Measurements from ENCODE around the gene LILRA2. TPM values are rescaled to one million over a fixed set of nuclear protein-coding genes. Genes with fewer than 3 reads are reported as not detected.

The LILRA2 gene
- total RNA-seq, 2 experiments from 2014 or later = not detected

DNA sequence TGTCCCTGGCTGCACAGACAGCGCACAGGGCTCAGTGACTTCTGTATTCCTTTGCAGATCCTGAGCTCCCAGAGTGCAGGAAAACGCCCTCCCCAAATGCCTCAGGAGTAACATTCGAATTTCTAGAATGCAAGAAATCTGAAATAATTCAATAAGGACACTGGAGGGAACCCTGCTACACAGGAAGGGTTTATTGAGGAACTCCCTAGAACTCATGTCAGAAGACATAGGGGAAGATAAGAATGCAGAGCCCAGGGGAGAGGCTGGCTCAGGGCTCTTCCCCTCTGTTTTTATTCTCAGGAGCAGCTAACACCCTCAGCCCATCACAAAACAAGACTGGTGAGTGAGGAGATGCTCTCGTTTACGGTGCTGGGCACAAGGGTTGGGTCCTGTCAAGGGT is 26.6 kb downstream of the LILRA2 start:
- intact Hi-C loops (cut with micrococcal nuclease) = no loop called here
- no peaks in the 10 kb centered on the region for H3K4me1 Mint-ChIP-seq (ENCODE audit: low read depth)
- no peaks in the 10 kb centered on the region for H3K36me3 Mint-ChIP-seq
- H3K27ac Mint-ChIP-seq = no peak overlapping the region
- CTCF ChIA-PET = no interaction called here
- DNase-seq = no peak
- H3K27me3 Mint-ChIP-seq = peaks cover 24% of the 10 kb centered on the region
- no peak overlapping the region for H3K4me3 Mint-ChIP-seq
- peaks cover 3% of the 10 kb centered on the region for H3K9me3 Mint-ChIP-seq
- POLR2A ChIA-PET = no interaction called here

GRCh38 chr19:54606230-54606629 is 32.6 kb downstream of the LILRA2 start:
- Mint-ChIP-seq H3K27me3 (peaks cover 27% of the 10 kb centered on the region), H3K36me3 (no peaks in the 10 kb centered on the region), H3K4me1 (ENCODE audit: low read depth) (no peaks in the 10 kb centered on the region), H3K4me3 (no peak overlapping the region), H3K9me3 (peaks cover 10% of the 10 kb centered on the region), H3K27ac (no peak overlapping the region)
- CTCF ChIA-PET = no interaction called here
- intact Hi-C loops (cut with micrococcal nuclease) = no loop called here
- DNase-seq = no peak
- POLR2A ChIA-PET = no interaction called here

GRCh38 chr19:54606891-54607784 is 33.5 kb downstream of the LILRA2 start:
- H3K27ac Mint-ChIP-seq = no peak overlapping the region
- H3K9me3 Mint-ChIP-seq = peaks cover 10% of the 10 kb centered on the region
- no peak overlapping the region for H3K4me3 Mint-ChIP-seq
- no peaks in the 10 kb centered on the region for H3K36me3 Mint-ChIP-seq
- peaks cover 28% of the 10 kb centered on the region for H3K27me3 Mint-ChIP-seq
- no peaks in the 10 kb centered on the region for H3K4me1 Mint-ChIP-seq (ENCODE audit: low read depth)
- ChIA-PET CTCF (no interaction called here), POLR2A (no interaction called here)
- peak; percentile 21 for DNase-seq
- intact Hi-C loops (cut with micrococcal nuclease) = no loop called here

- peaks cover 10% of the 10 kb centered on the region for H3K9me3 Mint-ChIP-seq
- H3K36me3 Mint-ChIP-seq = no peaks in the 10 kb centered on the region
- no peak overlapping the region for H3K27ac Mint-ChIP-seq
- no peak overlapping the region for H3K4me3 Mint-ChIP-seq
- H3K4me1 Mint-ChIP-seq (ENCODE audit: low read depth) = no peaks in the 10 kb centered on the region
- H3K27me3 Mint-ChIP-seq = peaks cover 28% of the 10 kb centered on the region
- CTCF ChIA-PET = no interaction called here
- intact Hi-C loops (cut with micrococcal nuclease) = no loop called here
- POLR2A ChIA-PET = no interaction called here
- DNase-seq = no peak
Measured at GRCh38 chr19:54607785-54608150, 34.2 kb downstream of the LILRA2 start.

DNA sequence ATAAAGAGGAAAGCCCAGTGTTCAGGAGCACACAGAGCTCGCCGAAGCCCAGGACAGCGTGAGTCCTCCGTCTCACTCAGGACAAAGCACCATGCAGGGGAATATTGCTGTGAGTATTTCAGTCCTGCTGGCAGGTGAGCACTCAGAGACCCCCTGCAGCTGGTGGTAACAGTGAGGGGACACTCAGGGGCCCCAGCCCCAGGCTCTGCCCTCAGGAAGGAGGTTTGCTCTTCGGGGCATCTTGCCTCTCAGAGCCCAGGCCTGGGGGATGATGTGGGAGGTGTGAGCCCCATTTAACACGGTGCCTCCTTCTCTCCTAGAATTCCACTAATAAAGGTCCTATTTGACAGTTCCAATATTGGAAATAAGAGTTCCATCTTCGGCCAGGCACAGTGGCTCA is 34.6 kb downstream of the LILRA2 start:
- Mint-ChIP-seq H3K4me3 (no peak overlapping the region), H3K4me1 (ENCODE audit: low read depth) (no peaks in the 10 kb centered on the region), H3K9me3 (peaks cover 10% of the 10 kb centered on the region), H3K27me3 (peaks cover 28% of the 10 kb centered on the region), H3K36me3 (no peaks in the 10 kb centered on the region), H3K27ac (no peak overlapping the region)
- DNase-seq = no peak
- intact Hi-C loops (cut with micrococcal nuclease) = no loop called here
- ChIA-PET POLR2A (no interaction called here), CTCF (no interaction called here)

DNA sequence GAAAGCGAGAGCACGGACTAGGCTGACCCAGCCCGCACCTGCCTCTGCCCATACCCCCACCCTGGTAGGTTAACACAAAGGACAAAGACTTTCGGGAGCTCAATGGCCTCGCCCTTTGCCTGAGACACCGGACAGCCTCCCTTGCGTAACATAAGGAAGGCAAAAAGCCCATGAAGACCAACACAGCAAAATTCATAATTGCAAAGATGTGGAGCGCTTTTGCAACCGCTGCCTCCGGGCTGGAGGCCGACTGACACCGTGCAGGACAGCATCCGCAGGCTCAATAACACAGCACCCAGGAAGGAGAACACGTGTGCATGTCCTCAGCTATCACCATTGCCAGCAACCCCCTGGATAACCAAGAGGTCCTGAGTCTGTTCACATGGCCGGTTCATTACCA is 35.2 kb downstream of the LILRA2 start:
- Mint-ChIP-seq H3K4me1 (ENCODE audit: low read depth) (no peaks in the 10 kb centered on the region), H3K27me3 (peaks cover 28% of the 10 kb centered on the region), H3K27ac (no peak overlapping the region), H3K4me3 (no peak overlapping the region), H3K9me3 (peaks cover 10% of the 10 kb centered on the region), H3K36me3 (no peaks in the 10 kb centered on the region)
- CTCF ChIA-PET = no interaction called here
- POLR2A ChIA-PET = no interaction called here
- intact Hi-C loops (cut with micrococcal nuclease) = no loop called here
- no peak for DNase-seq

DNA sequence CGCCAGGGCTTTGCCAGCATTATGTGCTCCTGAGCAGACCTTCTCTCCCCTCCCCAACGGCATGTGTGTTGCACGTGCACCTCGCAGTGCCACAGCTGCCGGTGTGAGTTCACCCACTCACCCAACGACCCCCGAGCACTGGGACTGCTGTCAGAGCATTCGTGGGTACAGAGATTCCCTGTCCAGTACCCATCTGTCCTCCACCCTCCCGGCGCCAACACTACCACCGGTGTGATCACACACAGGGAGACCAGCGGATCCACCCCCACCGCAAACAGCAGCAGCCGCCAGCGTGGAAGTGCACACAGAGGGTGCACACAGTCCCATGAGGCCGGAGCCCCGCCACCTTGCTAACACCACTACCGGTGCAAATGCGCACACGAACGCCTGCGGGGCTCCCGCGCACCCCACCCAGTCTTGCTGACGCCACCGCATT is 35.8 kb downstream of the LILRA2 start:
- Mint-ChIP-seq H3K36me3 (no peaks in the 10 kb centered on the region), H3K27me3 (peaks cover 28% of the 10 kb centered on the region), H3K4me1 (ENCODE audit: low read depth) (no peaks in the 10 kb centered on the region), H3K27ac (no peak overlapping the region), H3K9me3 (peaks cover 10% of the 10 kb centered on the region), H3K4me3 (no peak overlapping the region)
- DNase-seq = no peak
- intact Hi-C loops (cut with micrococcal nuclease) = no loop called here
- CTCF ChIA-PET = no interaction called here
- POLR2A ChIA-PET = no interaction called here

- H3K36me3 Mint-ChIP-seq = no peaks in the 10 kb centered on the region
- H3K27me3 Mint-ChIP-seq = peaks cover 11% of the 10 kb centered on the region
- peaks cover 9% of the 10 kb centered on the region for H3K9me3 Mint-ChIP-seq
- intact Hi-C loops (cut with micrococcal nuclease) = no loop called here
- no peak overlapping the region for H3K27ac Mint-ChIP-seq
- H3K4me1 Mint-ChIP-seq (ENCODE audit: low read depth) = no peaks in the 10 kb centered on the region
- ChIA-PET CTCF (no interaction called here), POLR2A (no interaction called here)
- DNase-seq = no peak
- no peak overlapping the region for H3K4me3 Mint-ChIP-seq
Measured at GRCh38 chr19:54612428-54612827, 38.8 kb downstream of the LILRA2 start.

- DNase-seq = no peak
- intact Hi-C loops (cut with micrococcal nuclease) = no loop called here
- Mint-ChIP-seq H3K9me3 (peaks cover 6% of the 10 kb centered on the region), H3K4me1 (ENCODE audit: low read depth) (no peaks in the 10 kb centered on the region), H3K4me3 (no peak overlapping the region), H3K27me3 (peaks cover 3% of the 10 kb centered on the region), H3K27ac (no peak overlapping the region), H3K36me3 (no peaks in the 10 kb centered on the region)
- ChIA-PET POLR2A (no interaction called here), CTCF (interaction anchor here (1.0 kb wide), 1 partner anchor 822 kb away, joined by 3 read pairs; no protein-coding TSS in a partner anchor)
Measured at GRCh38 chr19:54614726-54615125, 41.1 kb downstream of the LILRA2 start.

DNA sequence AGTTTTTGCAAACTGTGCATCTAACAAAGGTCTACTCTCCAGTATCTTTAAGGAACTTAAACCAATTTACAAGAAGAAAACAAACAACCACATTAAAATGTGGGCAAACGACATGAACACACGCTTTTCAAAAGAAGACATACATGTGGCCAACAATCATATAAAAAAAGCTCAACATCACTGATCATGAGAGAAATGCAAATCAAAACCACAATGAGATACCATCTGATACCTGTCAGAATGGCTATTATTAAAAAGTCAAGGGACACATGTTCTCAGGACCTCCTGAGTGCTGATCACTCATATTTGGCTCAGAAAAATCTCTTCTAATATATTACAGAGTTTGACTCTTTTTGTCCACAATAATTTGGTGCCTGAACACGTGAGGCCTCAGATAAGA is 42.5 kb downstream of the LILRA2 start:
- ChIA-PET POLR2A (no interaction called here), CTCF (no interaction called here)
- Mint-ChIP-seq H3K4me3 (no peak overlapping the region), H3K27ac (no peak overlapping the region), H3K4me1 (ENCODE audit: low read depth) (no peaks in the 10 kb centered on the region), H3K36me3 (no peaks in the 10 kb centered on the region), H3K27me3 (peaks cover 2% of the 10 kb centered on the region), H3K9me3 (peaks cover 3% of the 10 kb centered on the region)
- intact Hi-C loops (cut with micrococcal nuclease) = no loop called here
- no peak for DNase-seq

- intact Hi-C loops (cut with micrococcal nuclease) = no loop called here
- POLR2A ChIA-PET = no interaction called here
- DNase-seq = no peak
- H3K27ac Mint-ChIP-seq = no peak overlapping the region
- peaks cover 3% of the 10 kb centered on the region for H3K9me3 Mint-ChIP-seq
- H3K4me3 Mint-ChIP-seq = no peak overlapping the region
- H3K36me3 Mint-ChIP-seq = no peaks in the 10 kb centered on the region
- CTCF ChIA-PET = interaction anchor here (0.6 kb wide), 1 partner anchor 136 kb away, joined by 3 read pairs; no protein-coding TSS in a partner anchor
- no peaks in the 10 kb centered on the region for H3K27me3 Mint-ChIP-seq
- no peaks in the 10 kb centered on the region for H3K4me1 Mint-ChIP-seq (ENCODE audit: low read depth)
Measured at GRCh38 chr19:54616821-54617560, 43.4 kb downstream of the LILRA2 start.

- CTCF ChIA-PET = no interaction called here
- H3K4me3 Mint-ChIP-seq = no peak overlapping the region
Measured at GRCh38 chr19:54620464-54620863, 46.9 kb downstream of the LILRA2 start.

DNA sequence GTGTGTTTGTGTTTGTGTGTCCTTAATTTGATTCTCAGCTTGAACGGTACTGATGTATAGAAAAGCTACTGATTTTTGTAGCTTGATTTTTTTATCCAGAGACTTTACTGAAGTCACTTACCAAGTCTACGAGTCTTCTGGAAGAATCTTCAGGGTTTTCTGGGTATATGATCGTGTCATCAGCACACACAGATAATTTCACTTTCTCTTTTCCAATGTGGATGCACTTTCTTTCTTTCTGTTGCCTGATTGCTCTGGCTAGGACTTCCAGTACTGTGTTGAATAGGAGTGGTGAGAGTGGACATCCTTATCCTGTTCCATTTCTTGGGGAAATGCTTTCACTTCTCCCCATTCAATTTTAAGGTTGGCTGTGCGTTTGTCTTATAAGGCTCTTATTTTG is 48.8 kb downstream of the LILRA2 start:
- H3K4me1 Mint-ChIP-seq (ENCODE audit: low read depth) = no peaks in the 10 kb centered on the region

More at GRCh38 chr19:54620464-54620863, 46.9 kb downstream of the LILRA2 start:
- Mint-ChIP-seq H3K27ac (no peak overlapping the region), H3K27me3 (peaks cover 7% of the 10 kb centered on the region), H3K36me3 (no peaks in the 10 kb centered on the region), H3K4me1 (ENCODE audit: low read depth) (no peaks in the 10 kb centered on the region), H3K9me3 (no peaks in the 10 kb centered on the region)
- no peak for DNase-seq
- POLR2A ChIA-PET = no interaction called here
- intact Hi-C loops (cut with micrococcal nuclease) = no loop called here

More for the DNA sequence above, 48.8 kb downstream of the LILRA2 start:
- H3K27ac Mint-ChIP-seq = no peak overlapping the region
- DNase-seq = no peak
- ChIA-PET POLR2A (no interaction called here), CTCF (no interaction called here)
- H3K9me3 Mint-ChIP-seq = no peaks in the 10 kb centered on the region
- no peaks in the 10 kb centered on the region for H3K36me3 Mint-ChIP-seq
- intact Hi-C loops (cut with micrococcal nuclease) = no loop called here
- no peak overlapping the region for H3K4me3 Mint-ChIP-seq
- peaks cover 13% of the 10 kb centered on the region for H3K27me3 Mint-ChIP-seq
